ENCODE results near the gene HRH1.
"Not testable (repeated sequence)": the region's sequence is repeated elsewhere in the genome, so short reads cannot be mapped to it uniquely, and the experiment has no call there.

The HRH1 gene

DNA sequence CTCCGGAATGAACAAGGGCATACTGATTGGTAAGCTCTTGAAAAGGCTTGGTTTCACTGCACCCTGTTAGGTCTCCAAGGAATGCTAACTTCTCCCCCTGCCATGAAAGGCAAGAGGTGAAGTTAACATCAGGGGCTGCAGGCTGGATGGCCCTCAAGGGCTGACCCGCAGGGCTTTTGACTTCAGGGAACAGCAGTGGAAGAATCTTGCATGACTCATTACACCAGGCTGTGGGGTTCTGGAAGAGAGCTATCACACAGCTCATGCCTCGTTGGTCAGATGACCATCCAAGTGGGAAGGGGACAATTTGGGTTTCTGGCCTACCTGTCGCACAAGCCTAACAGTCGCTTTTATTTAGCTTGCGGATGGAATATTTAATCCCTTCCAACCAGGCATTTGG is 94.3 kb downstream of the HRH1 start:
- H3K4me3 ChIP-seq (ENCODE audit: low read depth, low read length): no peak overlapping the region
- DNase-seq (ENCODE audit: low read depth): no peak
- TF ChIP-seq, protein P1, sequence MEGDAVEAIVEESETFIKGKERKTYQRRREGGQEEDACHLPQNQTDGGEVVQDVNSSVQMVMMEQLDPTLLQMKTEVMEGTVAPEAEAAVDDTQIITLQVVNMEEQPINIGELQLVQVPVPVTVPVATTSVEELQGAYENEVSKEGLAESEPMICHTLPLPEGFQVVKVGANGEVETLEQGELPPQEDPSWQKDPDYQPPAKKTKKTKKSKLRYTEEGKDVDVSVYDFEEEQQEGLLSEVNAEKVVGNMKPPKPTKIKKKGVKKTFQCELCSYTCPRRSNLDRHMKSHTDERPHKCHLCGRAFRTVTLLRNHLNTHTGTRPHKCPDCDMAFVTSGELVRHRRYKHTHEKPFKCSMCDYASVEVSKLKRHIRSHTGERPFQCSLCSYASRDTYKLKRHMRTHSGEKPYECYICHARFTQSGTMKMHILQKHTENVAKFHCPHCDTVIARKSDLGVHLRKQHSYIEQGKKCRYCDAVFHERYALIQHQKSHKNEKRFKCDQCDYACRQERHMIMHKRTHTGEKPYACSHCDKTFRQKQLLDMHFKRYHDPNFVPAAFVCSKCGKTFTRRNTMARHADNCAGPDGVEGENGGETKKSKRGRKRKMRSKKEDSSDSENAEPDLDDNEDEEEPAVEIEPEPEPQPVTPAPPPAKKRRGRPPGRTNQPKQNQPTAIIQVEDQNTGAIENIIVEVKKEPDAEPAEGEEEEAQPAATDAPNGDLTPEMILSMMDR (IDR thresholded peaks at IDR 0.05; ENCODE audit: low read depth, low read length, missing control alignments): no peak

DNA sequence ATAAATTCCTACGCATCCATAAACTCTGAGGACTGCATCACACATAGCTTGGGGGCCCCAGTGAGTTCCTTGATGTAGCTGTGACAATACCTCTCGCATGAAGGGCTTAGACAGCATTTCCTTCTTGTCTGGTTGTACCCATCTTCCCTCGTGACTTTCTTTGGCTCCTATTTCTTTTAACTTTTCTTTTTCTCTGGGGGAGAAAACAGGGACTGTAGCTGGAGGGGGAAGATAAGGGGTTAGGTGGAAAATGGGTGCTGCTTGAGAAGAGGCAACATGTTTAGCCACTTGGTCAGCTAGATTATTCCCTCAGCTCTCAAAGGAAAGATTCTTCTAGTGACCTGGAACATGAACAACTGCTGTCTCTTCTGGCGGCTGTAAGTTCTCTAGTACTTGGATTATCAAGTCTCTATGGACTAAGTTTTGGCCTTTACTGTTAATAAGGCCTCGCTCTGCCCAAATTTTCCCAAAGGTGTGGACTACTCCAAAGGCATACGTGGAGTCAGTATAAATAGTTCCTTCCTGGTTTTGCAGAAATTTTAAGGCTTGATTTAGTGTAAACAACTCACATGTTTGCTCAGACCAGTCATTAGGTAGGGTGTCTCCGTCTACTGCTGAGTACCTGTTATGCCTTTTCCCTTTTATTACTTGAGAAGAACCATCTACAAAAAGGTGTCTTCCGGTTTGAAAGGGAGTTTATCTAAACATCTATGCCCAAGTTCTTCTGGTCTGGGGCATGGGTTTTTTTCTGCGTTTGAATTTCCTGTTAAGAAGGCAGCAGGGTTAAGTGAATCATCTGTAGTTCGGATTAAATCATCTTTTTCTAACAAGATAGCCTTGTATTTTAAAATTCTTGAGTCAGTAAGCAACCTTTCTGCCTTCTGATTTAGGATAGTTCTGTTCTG is 96.9 kb downstream of the HRH1 start:
- DNase-seq (ENCODE audit: low read depth): no peak
- H3K4me3 ChIP-seq (ENCODE audit: low read depth, low read length): no peak overlapping the region
- TF ChIP-seq, protein P1 (IDR thresholded peaks at IDR 0.05; ENCODE audit: low read depth, low read length, missing control alignments): no peak

DNA sequence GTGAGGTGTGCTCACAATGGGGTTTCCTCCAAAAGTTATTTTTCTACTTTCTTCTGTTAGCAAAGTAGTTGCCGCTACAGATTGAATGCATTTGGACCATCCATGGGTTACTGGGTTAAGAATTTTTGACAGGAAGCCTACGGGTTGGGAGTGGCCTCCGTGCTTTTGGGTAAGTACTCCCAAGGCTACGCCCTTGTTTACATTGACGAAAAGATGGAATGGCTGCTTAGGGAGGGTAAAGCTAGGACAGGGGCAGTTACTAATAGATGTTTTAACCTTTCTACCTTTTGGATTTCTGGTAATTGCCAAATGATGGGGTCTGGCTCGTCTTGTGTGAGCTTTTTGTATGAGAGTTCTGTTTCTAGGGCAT is 97.5 kb downstream of the HRH1 start:
- H3K4me3 ChIP-seq (ENCODE audit: low read depth, low read length): no peak overlapping the region
- TF ChIP-seq, protein P1 (IDR thresholded peaks at IDR 0.05; ENCODE audit: low read depth, low read length, missing control alignments): no peak
- DNase-seq (ENCODE audit: low read depth): no peak

DNA sequence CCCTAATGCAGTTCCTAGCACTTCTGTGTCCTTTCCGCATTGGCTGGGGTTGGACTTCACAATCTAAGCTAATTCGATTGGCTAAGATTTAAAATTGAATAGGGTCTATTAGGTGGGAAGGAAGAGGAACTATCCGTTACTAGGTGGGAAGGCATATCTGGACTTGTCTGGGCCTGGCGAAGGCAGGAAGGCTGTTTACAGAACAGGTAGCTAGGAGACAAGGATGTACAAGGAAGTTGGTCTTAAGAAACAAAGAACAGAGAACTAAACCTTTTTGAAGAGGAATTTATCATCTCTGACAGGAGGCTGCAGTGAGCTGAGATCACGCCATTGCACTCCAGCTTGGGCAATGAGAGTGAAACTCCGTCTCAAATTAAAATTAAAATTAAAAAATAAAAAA is 100.6 kb downstream of the HRH1 start:
- H3K4me3 ChIP-seq (ENCODE audit: low read depth, low read length): no peak overlapping the region
- DNase-seq (ENCODE audit: low read depth): no peak
- TF ChIP-seq, protein P1 (IDR thresholded peaks at IDR 0.05; ENCODE audit: low read depth, low read length, missing control alignments): no peak

DNA sequence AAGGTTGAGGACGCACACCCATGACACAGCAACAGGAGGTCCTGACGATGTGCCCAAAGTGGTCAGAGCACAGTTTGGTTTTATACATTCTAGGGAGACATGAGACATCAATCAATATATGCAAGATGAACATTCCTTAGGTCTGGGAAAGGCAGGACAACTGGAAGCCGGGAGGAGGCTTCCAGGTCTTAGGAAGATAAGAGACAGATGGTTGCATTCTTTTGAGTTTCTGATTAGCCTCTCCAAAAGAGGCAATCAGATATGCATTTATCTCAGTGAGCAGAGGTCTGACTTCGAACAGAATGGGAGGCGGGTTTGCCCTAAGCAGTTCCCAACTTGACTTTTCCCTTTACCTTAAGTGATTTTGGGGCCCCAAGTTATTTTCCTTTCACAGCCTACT is 101.2 kb downstream of the HRH1 start:
- not testable (repeated sequence) for DNase-seq (ENCODE audit: low read depth); H3K4me3 ChIP-seq (ENCODE audit: low read depth, low read length)

DNA sequence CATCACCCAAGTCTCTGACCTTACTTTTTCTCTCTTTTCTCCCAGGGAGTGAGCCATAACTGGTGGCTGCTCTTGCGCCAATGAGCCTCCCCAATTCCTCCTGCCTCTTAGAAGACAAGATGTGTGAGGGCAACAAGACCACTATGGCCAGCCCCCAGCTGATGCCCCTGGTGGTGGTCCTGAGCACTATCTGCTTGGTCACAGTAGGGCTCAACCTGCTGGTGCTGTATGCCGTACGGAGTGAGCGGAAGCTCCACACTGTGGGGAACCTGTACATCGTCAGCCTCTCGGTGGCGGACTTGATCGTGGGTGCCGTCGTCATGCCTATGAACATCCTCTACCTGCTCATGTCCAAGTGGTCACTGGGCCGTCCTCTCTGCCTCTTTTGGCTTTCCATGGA is 104.7 kb downstream of the HRH1 start:
- no peak overlapping the region for H3K4me3 ChIP-seq (ENCODE audit: low read depth, low read length)
- no peak for DNase-seq (ENCODE audit: low read depth)
- TF ChIP-seq, protein P1 (IDR thresholded peaks at IDR 0.05; ENCODE audit: low read depth, low read length, missing control alignments): no peak

DNA sequence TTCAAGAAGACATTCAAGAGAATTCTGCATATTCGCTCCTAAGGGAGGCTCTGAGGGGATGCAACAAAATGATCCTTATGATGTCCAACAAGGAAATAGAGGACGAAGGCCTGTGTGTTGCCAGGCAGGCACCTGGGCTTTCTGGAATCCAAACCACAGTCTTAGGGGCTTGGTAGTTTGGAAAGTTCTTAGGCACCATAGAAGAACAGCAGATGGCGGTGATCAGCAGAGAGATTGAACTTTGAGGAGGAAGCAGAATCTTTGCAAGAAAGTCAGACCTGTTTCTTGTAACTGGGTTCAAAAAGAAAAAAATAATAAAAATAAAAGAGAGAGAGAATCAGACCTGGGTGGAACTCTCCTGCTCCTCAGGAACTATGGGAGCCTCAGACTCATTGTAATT is 106.2 kb downstream of the HRH1 start:
- TF ChIP-seq, protein P1 (IDR thresholded peaks at IDR 0.05; ENCODE audit: low read depth, low read length, missing control alignments): no peak
- no peak for DNase-seq (ENCODE audit: low read depth)
- no peak overlapping the region for H3K4me3 ChIP-seq (ENCODE audit: low read depth, low read length)

Data from GM12864 (cell line).